HEK293T (cell line): ENCODE data around the gene AGAP3.

Experiments
- CTCF ChIA-PET: fragments of 350-600 bp; formaldehyde crosslinking; extraction: SDS; loops from one replicate; lab custom pipeline; 2021; ENCODE audit warnings: antibody characterized with exemption, inconsistent platforms; lab: Yijun Ruan, JAX
- POLR2A ChIA-PET: fragments of 350-600 bp; formaldehyde crosslinking; extraction: SDS; loops from one replicate; lab custom pipeline; 2020; ENCODE audit warnings: antibody characterized with exemption, inconsistent platforms; lab: Yijun Ruan, JAX
- DNase-seq: peaks from one replicate; pipeline ENCODE4 v3.0.0; 2012; ENCODE audit warnings: mixed read lengths; ENCODE audit errors: extremely low spot score
- ARNT ChIP-seq: fragments of 450-650 bp; IDR thresholded peaks from 2 replicates; pipeline ENCODE4 v1.6.1; 2017; ENCODE audit warnings: mild to moderate bottlenecking
- BHLHE40 ChIP-seq: fragments of 450-650 bp; IDR thresholded peaks from 2 replicates; pipeline ENCODE4 v1.6.1; 2016; ENCODE audit warnings: mild to moderate bottlenecking, moderate library complexity, borderline replicate concordance
- CTBP1 ChIP-seq: fragments of 450-650 bp; IDR thresholded peaks from 2 replicates; pipeline ENCODE4 v1.6.1; 2016; ENCODE audit warnings: borderline replicate concordance
- ELF4 ChIP-seq: fragments of 450-650 bp; IDR thresholded peaks from 2 replicates; pipeline ENCODE4 v1.6.1; 2017; ENCODE audit warnings: antibody characterized with exemption
- FOXA1 ChIP-seq: fragments of 450-650 bp; IDR thresholded peaks from 2 replicates; pipeline ENCODE4 v1.6.1; 2016; ENCODE audit warnings: mild to moderate bottlenecking
- FOXK2 ChIP-seq: fragments of 450-650 bp; IDR thresholded peaks from 2 replicates; pipeline ENCODE4 v1.6.1; 2016; ENCODE audit warnings: mild to moderate bottlenecking
- FOXM1 ChIP-seq: fragments of 450-650 bp; IDR thresholded peaks from 2 replicates; pipeline ENCODE4 v1.6.1; 2017; ENCODE audit warnings: mild to moderate bottlenecking, borderline replicate concordance
- HDGF ChIP-seq: fragments of 450-650 bp; IDR thresholded peaks from 2 replicates; pipeline ENCODE4 v1.6.1; 2017; ENCODE audit warnings: antibody characterized with exemption, borderline replicate concordance
- L3MBTL2 ChIP-seq: fragments of 450-650 bp; conservative IDR thresholded peaks from 2 replicates; pipeline ENCODE4 v1.6.1; 2016; ENCODE audit warnings: mild to moderate bottlenecking
- LEF1 ChIP-seq: fragments of 450-650 bp; IDR thresholded peaks from 2 replicates; pipeline ENCODE4 v1.6.1; 2017; ENCODE audit warnings: mild to moderate bottlenecking, borderline replicate concordance
- NFRKB ChIP-seq: fragments of 450-650 bp; IDR thresholded peaks from 2 replicates; pipeline ENCODE4 v1.6.1; 2016; ENCODE audit warnings: mild to moderate bottlenecking, moderate library complexity
- SP1 ChIP-seq: fragments of 450-650 bp; IDR thresholded peaks from 2 replicates; pipeline ENCODE4 v1.6.1; 2017
- SUZ12 ChIP-seq: fragments of 450-650 bp; IDR thresholded peaks from 2 replicates; pipeline ENCODE4 v1.6.1; 2016; ENCODE audit warnings: mild to moderate bottlenecking
- TARDBP ChIP-seq: fragments of 450-650 bp; IDR thresholded peaks from 2 replicates; pipeline ENCODE4 v1.6.1; 2016
- ZNF384 ChIP-seq: fragments of 450-650 bp; IDR thresholded peaks from 2 replicates; pipeline ENCODE4 v1.6.1; 2016
- TF ChIP-seq, protein P1 (sequence below): fragments of 450-650 bp; IDR thresholded peaks from 2 replicates; pipeline ENCODE4 v1.6.1; 2016

The AGAP3 gene

DNA sequence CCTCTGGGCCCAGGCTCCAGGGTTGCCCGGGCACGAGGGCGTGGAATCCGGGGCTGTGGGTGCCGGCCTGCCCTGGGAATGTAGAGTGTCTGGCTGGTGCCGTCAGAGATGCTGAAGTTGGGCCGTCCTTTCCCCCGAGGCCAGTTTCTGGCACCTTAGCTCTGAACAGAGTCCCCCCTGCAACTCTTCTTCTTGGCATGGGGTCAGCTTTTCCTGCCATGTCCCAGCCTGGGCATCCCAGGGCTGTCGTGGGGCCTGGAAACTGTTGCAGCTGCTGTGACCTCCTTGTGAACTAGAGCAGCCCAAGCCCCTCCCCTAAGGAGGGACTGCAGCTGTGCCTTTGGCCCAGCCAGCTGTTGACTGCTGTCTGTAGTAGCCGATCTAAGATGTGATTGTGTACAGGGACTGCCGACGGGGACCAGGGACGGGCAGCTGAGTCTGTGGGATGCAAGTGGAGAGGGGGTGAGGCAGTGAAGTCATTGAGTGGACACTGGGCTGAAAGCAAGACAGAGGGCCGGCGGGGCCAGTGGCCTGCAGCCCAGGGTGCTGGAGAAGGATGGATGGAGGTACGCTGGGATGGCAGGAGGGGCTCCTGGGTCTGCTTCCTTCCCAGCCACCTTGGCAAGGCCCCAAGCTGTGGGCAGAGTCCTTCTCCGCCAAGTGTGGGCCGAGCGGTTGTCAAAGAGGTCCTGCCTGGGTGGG lies 45.5 kb downstream of the AGAP3 start:
- CTCF ChIA-PET, result interaction anchor here (1.2 to 1.7 kb wide), 2 partner anchors 8 to 40 kb away, joined by 3 read pairs; no protein-coding TSS in a partner anchor
- POLR2A ChIA-PET, result no interaction called here

DNA sequence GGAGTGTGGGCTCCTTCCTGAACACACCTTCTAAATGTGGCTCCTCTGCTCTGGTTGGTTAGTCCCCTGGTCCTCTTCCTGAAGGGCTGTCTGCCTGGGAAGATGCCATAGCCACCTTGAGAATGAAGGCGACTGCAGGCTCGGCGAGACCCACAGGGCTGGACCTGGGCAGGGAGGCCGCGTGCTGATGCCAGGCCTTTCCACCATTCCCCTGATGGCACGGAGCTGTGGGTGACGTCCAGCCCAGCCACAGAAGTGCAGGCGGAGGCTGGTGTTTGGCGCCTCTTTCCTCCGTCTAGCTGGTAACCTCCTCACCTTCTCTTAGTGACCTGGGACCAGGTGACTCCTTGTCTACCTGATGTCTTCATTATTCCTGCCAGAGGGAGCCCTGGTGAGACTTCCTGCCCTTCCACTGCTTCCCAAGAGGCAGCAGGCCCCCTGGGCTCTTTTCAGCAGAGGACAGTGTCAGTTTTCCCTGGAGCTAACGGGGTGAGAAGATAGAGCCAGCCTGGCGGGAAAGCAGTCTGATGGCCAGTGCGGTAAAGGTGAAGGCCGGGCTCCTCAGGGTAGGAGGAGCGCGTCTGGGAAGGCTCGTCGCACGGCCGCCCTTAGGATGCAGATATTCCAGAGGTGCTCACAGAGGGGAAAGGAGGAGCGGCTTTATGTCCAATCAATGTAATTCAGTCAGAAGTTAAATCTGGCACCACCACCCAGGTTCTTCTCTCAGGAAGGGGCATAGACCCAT lies 46.4 kb downstream of the AGAP3 start:
- CTCF ChIA-PET, result interaction anchor here (1.7 kb wide), 1 partner anchor 9 kb away, joined by 4 read pairs; no protein-coding TSS in a partner anchor
- DNase-seq, result no peak
- TF ChIP-seq NFRKB (no peak), FOXM1 (no peak), BHLHE40 (no peak), ELF4 (no peak), TARDBP (no peak), L3MBTL2 (no peak), SP1 (no peak), FOXA1 (no peak), FOXK2 (no peak), ZNF384 (no peak), HDGF (no peak)
- TF ChIP-seq, protein P1, sequence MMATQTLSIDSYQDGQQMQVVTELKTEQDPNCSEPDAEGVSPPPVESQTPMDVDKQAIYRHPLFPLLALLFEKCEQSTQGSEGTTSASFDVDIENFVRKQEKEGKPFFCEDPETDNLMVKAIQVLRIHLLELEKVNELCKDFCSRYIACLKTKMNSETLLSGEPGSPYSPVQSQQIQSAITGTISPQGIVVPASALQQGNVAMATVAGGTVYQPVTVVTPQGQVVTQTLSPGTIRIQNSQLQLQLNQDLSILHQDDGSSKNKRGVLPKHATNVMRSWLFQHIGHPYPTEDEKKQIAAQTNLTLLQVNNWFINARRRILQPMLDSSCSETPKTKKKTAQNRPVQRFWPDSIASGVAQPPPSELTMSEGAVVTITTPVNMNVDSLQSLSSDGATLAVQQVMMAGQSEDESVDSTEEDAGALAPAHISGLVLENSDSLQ, result no peak
- POLR2A ChIA-PET, result interaction anchor here (0.6 kb wide), 1 partner anchor 229 kb away, joined by 3 read pairs; no protein-coding TSS in a partner anchor

More for the DNA sequence above, 45.5 kb downstream of the AGAP3 start:
- no peak for DNase-seq
- TF ChIP-seq NFRKB, result no peak

DNA sequence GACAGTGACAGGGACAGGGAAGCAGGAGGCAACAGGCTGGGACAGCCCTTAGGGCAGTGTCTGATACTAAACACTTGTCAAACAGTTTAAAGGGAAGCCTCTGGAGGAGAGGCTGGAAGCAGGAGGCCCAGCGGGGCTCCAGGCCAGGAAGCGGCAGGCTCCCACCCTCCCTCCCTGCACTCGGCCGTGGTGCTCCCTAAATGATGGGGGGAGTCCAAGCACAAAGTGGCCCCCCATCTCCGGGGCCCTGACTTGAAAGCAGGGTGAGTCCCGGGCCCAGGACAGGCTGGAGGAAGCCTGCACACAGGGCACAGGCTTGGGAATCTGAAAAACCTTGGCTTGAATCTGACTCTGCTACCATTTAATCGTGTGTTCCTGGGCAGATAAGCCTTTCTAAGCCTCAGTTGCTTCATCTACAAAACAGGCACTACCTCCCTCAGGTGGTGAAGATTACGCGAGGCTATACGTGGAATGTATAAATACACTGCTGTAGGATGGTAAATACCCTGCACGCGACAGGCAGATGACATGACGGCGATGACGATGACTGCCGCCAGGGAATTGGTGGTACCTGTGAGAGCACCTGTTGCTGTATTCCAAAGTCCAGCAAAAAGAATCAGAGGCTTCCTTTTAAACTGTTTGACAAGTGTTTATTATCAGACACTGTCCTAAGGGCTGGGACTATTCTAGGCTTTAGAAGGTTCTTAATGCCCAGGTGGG lies 47.2 kb downstream of the AGAP3 start:
- POLR2A ChIA-PET, result interaction anchor here (0.6 kb wide), 1 partner anchor 228 kb away, joined by 3 read pairs; no protein-coding TSS in a partner anchor
- CTCF ChIA-PET, result interaction anchor here (1.7 kb wide), 1 partner anchor 10 kb away, joined by 4 read pairs; no protein-coding TSS in a partner anchor
- no peak for DNase-seq
- TF ChIP-seq LEF1 (no peak), ARNT (no peak), ZNF384 (no peak), HDGF (no peak), FOXK2 (no peak), L3MBTL2 (no peak), FOXM1 (no peak), FOXA1 (no peak), BHLHE40 (no peak), SUZ12 (no peak), ELF4 (no peak), CTBP1 (no peak), SP1 (no peak), NFRKB (no peak), TARDBP (no peak)
- TF ChIP-seq, protein P1, result no peak

DNA sequence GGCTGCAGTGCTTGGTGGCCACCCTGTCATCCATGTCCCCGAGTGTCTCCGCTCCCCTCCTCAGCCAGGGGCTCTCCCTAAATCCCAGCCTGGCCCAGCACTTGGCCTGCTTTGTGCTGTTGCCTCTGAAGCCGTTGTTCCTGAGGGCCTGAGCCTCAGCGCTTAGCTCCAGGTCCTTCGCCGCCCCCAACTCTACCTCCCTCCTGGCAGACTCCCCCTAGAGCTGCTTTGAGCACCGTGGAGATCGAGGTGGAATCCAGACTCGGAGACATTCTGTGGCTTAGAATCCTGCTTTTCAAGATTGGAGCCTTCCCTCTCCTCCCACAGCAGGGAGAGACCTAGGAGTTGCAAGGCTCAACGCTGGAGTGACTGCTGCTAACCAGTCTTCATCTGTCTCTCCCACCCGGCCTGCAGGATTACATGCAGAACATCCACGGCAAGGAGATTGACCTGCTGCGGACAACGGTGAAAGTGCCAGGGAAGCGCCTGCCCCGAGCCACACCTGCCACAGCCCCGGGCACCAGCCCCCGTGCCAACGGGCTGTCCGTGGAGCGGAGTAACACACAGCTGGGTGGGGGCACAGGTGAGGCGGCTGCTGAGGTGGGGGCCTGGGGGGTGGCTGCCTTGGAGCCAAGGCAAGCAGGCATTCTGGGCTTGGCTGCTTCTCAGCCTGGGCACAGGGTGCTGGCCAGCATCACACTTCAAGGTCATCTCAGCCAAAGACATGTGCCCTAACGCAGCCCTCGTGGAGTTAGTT lies 47.9 kb downstream of the AGAP3 start:
- CTCF ChIA-PET, result interaction anchor here (0.6 to 1.7 kb wide), 2 partner anchors 10 to 181 kb away, joined by 4 to 7 read pairs; no protein-coding TSS in a partner anchor
- TF ChIP-seq ZNF384, result no peak
- DNase-seq, result no peak
- POLR2A ChIA-PET, result no interaction called here

DNA sequence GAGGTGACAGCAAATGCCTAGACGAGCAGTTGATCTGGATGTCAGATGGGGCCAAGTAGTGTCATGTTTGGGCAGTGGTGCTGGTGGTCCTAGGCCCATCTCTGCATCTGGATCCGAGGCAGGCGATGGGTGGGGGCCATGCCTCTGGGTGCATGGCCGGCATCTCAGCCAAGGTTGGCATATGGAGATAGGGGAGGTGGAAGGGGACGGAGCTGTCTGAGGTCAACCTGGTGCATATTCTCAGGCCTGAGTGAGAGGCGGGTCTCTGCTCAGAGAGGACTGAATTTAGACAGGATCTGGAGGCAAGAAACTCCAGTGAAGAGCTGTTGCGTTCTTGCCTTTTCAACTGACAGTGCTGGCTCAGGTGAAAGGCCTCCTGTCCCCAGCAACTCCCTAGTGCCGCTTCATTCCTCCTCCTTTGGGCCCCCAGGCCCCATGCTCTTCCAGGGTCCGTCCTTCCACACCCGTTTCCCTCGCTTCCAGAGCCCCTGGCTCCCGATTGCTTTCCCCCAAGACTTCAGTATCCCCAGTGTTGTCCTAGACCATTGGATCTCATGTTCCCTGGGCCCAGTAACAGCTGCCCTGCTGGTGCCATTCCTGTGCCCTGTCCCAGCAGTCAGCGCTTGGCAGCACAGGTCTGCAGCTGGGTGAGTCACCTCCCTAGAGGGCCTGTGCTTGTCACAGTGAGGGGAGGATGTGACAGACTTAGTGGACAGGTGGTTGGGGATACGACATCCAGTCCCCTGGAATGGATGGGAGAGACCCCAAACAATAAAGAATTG lies 48.7 kb downstream of the AGAP3 start:
- CTCF ChIA-PET, result interaction anchor here (1.8 kb wide), 1 partner anchor 11 kb away, joined by 7 read pairs; no protein-coding TSS in a partner anchor
- POLR2A ChIA-PET, result interaction anchor here (1.4 kb wide), 1 partner anchor 23 kb away, joined by 5 read pairs; no protein-coding TSS in a partner anchor
- TF ChIP-seq SUZ12, result no peak
- no peak for TF ChIP-seq LEF1
- no peak for TF ChIP-seq TARDBP
- TF ChIP-seq FOXM1, result no peak
- no peak for TF ChIP-seq NFRKB
- TF ChIP-seq, protein P1, result no peak
- no peak for TF ChIP-seq HDGF
- TF ChIP-seq BHLHE40, result no peak
- DNase-seq, result no peak
